ENCODE measurements around the gene LIPC.

The LIPC gene

GRCh38 chr15:58552505-58553364 lies 120.9 kb downstream of the LIPC start:
- ChIA-PET CTCF (interaction anchor here (1.2 kb wide), 1 partner anchor 23 kb away, joined by 3 read pairs; no protein-coding TSS in a partner anchor), POLR2A (no interaction called here)
- no peak overlapping the region for H3K4me3 ChIP-seq (ENCODE audit: low read depth, low read length)
- no peak for DNase-seq (ENCODE audit: low read depth, low spot score)
- no peak for TF ChIP-seq CTCF (IDR thresholded peaks at IDR 0.05; ENCODE audit: insufficient read depth, low read length, missing control alignments)

- no peak overlapping the region for H3K4me3 ChIP-seq (ENCODE audit: low read depth, low read length)
- ChIA-PET CTCF (no interaction called here), POLR2A (no interaction called here)
- no peak for TF ChIP-seq CTCF (IDR thresholded peaks at IDR 0.05; ENCODE audit: insufficient read depth, low read length, missing control alignments)
- DNase-seq (ENCODE audit: low read depth, low spot score) = no peak
Measured at GRCh38 chr15:58553365-58553918, 121.7 kb downstream of the LIPC start.

GRCh38 chr15:58554758-58555157 lies 123.0 kb downstream of the LIPC start:
- no peak for TF ChIP-seq CTCF (IDR thresholded peaks at IDR 0.05; ENCODE audit: insufficient read depth, low read length, missing control alignments)
- CTCF ChIA-PET = no interaction called here
- DNase-seq (ENCODE audit: low read depth, low spot score) = no peak
- no peak overlapping the region for H3K4me3 ChIP-seq (ENCODE audit: low read depth, low read length)
- POLR2A ChIA-PET = no interaction called here

- ChIA-PET CTCF (interaction anchor here (1.3 kb wide), 1 partner anchor 19 kb away, joined by 3 read pairs; no protein-coding TSS in a partner anchor), POLR2A (no interaction called here)
- H3K4me3 ChIP-seq (ENCODE audit: low read depth, low read length) = no peak overlapping the region
- no peak for DNase-seq (ENCODE audit: low read depth, low spot score)
- TF ChIP-seq CTCF (IDR thresholded peaks at IDR 0.05; ENCODE audit: insufficient read depth, low read length, missing control alignments) = no peak
Measured at GRCh38 chr15:58555162-58556027, 123.6 kb downstream of the LIPC start.

- TF ChIP-seq CTCF (IDR thresholded peaks at IDR 0.05; ENCODE audit: insufficient read depth, low read length, missing control alignments) = no peak
- H3K4me3 ChIP-seq (ENCODE audit: low read depth, low read length) = no peak overlapping the region
- ChIA-PET CTCF (interaction anchor here (1.3 kb wide), 1 partner anchor 19 kb away, joined by 3 read pairs; no protein-coding TSS in a partner anchor), POLR2A (no interaction called here)
- DNase-seq (ENCODE audit: low read depth, low spot score) = no peak
Measured at GRCh38 chr15:58556028-58556361, 124.2 kb downstream of the LIPC start.

GRCh38 chr15:58556541-58556940 lies 124.8 kb downstream of the LIPC start:
- no peak overlapping the region for H3K4me3 ChIP-seq (ENCODE audit: low read depth, low read length)
- POLR2A ChIA-PET = no interaction called here
- CTCF ChIA-PET = interaction anchor here (1.3 kb wide), 1 partner anchor 18 kb away, joined by 3 read pairs; no protein-coding TSS in a partner anchor
- DNase-seq (ENCODE audit: low read depth, low spot score) = no peak
- TF ChIP-seq CTCF (IDR thresholded peaks at IDR 0.05; ENCODE audit: insufficient read depth, low read length, missing control alignments) = no peak

Data from AG04449 (cell line).